Thyroid gland (tissue), 4 donors: Measurements from ENCODE around the gene TNPO3. TPM values are rescaled to one million over a fixed set of nuclear protein-coding genes. Genes with fewer than 3 reads are reported as not detected.

Experiments
- DNase-seq, 2 donors: peaks; one replicate each; pipeline ENCODE4 v3.0.0-alpha.2; 2019
- H3K27ac ChIP-seq, 3 donors: fragments of 200-600 bp; sonication (generic); 1 replicate in 2 of 3; 2 replicates in 1 of 3; pipeline ENCODE4 v1.5.1; 2016 to 2019; ENCODE audit warnings: mild to moderate bottlenecking in 1 of 3, moderate library complexity in 1 of 3
- H3K27me3 ChIP-seq: fragments of 200-600 bp; sonication (generic); one replicate; pipeline ENCODE4 v1.5.1; 2019
- H3K36me3 ChIP-seq, 2 donors: fragments of 200-600 bp; sonication (generic); one replicate each; pipeline ENCODE4 v1.5.1; 2016 to 2019
- H3K4me1 ChIP-seq, 2 donors: fragments of 200-600 bp; sonication (generic); one replicate each; pipeline ENCODE4 v1.5.1; 2017 to 2019
- H3K4me3 ChIP-seq, 3 donors: fragments of 200-600 bp; sonication (generic); replicated peaks in 1 of 3; 1 replicate in 2 of 3; 2 replicates in 1 of 3; pipeline ENCODE4 v1.5.1; 2016; ENCODE audit warnings: mild to moderate bottlenecking in 1 of 3
- H3K9me3 ChIP-seq: fragments of 200-600 bp; sonication (generic); one replicate; pipeline ENCODE4 v1.5.1; 2017
- POLR2A ChIP-seq, 2 donors: fragments of 450-650 bp; IDR thresholded peaks; one replicate each; pipeline ENCODE4 v1.6.1; 2017; ENCODE audit warnings: antibody characterized with exemption in 2 of 2, mild to moderate bottlenecking in 2 of 2, moderate library complexity in 1 of 2
- WGBS, 2 donors: methylation state at CpG; one replicate each; pipeline ENCODE4 v1.1.5; 2017; 5-methylcytosine and 5-hydroxymethylcytosine counted together
- intact Hi-C: fragments of 100-400 bp; cut with DNase I; formaldehyde crosslinking; loops from one replicate; pipeline ENCODE4 v1.15.1; 2023
- total RNA-seq, 4 donors: library from RNA; depleted of rRNA; stranded (reverse); fragments of >200 nt; gene quantifications; one replicate each; pipeline ENCODE4 v1.2.3, GENCODE V29; 2016
- TF ChIP-seq, protein P1 (sequence below), 6 experiments: fragments of 200-600 bp in 3 of 6; fragments of 450-650 bp in 3 of 6; sonication (generic) in 3 of 6; IDR thresholded peaks; one replicate each; pipeline ENCODE4 v1.5.1; 2016 to 2019; ENCODE audit warnings: antibody characterized with exemption in 6 of 6, mild to moderate bottlenecking in 2 of 6, inconsistent platforms in 1 of 6, moderate library complexity in 1 of 6

Gene TNPO3
- total RNA-seq, 4 donors from 2014 or later: 46.1 to 56.2 (median 51.8) TPM

DNA sequence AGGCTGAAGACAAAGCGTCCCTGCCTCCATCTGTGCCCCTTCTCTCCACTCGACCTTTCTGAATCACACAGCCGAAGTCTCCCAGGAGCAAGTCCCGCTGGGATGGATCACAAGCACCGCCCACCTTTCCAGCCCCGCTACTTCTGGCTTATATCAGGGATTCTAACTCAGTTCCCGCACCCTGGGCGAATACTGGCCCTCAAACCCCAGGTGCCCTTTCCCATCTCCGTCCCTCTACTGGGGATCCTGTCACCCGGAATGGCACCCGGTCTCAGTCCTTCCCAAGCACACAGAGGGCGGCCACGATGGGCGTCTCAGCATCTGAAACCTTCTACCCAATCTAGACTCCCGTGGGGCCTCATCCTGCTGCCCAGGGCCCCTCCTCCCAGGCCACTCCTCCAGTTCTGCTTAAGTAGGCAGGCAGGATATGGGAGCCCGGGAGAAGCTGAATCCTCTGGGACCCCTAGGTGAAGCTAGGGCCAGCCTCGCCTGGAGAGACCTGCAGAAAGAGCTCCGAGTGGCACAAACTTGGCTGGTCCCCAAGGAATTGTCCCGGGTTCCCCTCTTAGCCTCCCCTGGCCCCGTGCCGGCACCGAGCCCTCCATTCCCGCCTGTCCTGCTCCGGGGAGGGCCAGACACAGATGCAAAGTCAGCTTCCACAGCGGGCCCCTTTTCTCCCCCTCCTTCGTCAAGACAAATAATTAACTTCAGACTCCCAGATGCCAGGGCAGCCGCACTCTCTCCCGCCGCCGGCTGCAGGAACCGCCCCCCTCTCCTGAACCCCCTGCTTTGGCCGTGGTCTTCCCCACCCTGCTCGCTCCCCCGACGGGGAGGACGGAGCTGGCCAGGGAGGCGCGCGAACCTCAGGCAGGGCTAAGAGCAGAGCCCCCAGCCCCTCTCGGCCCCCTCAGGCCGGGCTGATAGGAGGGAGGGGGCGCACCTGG is 145.0 kb downstream of the TNPO3 start:
- peaks cover 5 to 13% of the 10 kb centered on the region in 2 donors for H3K4me1 ChIP-seq
- intact Hi-C loops: loop anchor here (5.0 kb wide), 1 partner anchor 182 kb away; no protein-coding TSS in a partner anchor
- H3K36me3 ChIP-seq: no peaks in the 10 kb centered on the region
- no peaks in the 10 kb centered on the region for H3K9me3 ChIP-seq
- peaks cover 8% of the 10 kb centered on the region for H3K27me3 ChIP-seq
- TF ChIP-seq, protein P1, sequence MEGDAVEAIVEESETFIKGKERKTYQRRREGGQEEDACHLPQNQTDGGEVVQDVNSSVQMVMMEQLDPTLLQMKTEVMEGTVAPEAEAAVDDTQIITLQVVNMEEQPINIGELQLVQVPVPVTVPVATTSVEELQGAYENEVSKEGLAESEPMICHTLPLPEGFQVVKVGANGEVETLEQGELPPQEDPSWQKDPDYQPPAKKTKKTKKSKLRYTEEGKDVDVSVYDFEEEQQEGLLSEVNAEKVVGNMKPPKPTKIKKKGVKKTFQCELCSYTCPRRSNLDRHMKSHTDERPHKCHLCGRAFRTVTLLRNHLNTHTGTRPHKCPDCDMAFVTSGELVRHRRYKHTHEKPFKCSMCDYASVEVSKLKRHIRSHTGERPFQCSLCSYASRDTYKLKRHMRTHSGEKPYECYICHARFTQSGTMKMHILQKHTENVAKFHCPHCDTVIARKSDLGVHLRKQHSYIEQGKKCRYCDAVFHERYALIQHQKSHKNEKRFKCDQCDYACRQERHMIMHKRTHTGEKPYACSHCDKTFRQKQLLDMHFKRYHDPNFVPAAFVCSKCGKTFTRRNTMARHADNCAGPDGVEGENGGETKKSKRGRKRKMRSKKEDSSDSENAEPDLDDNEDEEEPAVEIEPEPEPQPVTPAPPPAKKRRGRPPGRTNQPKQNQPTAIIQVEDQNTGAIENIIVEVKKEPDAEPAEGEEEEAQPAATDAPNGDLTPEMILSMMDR (IDR thresholded peaks at IDR 0.05): no peak
- TF ChIP-seq POLR2A (IDR thresholded peaks at IDR 0.05): no peak
- DNase-seq: peak; percentile 42 to 65
- H3K27ac ChIP-seq: no peak overlapping the region
- H3K4me3 ChIP-seq: peak overlapping the region in 1 of 3 donors; percentile 17
- 15 to 23% methylated on average over 22 to 36 of the region's 42 CpGs for WGBS, 2 donors

DNA sequence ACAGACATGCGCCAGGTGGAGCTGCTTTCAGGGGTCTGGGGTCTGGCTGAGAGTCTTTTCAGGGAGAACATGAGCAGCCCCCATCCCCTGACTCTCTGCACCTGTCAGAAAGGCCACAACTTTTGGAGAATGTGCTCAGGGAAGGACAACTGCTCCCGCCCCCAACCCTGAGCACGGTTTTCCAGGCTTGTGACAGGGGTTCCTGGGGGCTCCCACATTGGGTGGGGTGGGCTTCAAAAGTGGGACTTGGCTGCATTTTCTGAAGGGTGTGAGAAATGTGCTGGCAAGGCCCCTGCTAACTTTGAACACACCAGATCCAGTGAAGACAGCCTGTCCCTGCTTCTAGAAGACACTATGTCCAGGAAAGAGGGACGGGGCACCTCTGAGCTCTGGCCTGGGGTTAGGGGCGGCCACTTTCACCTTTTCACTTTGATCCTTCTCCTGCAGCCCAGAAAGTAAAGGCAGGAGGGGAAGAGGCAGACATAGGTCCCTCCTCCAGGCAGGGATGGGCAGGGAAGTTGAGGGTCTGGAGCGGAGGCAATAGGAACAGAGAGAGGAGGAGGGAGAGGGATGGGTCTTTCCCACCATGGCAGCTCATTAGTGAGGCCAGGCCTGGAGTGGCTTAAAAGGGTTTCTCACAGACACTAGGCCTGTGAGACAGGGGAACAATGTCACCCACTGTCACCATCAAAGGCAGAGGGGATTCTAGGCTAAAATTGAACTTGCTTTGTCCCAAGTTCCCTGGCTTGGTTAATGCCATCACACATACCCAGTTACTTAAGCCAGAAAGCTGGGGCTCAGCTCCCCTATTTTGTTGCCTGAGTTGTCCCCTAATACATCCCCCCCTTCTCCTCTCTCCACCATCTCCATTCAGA is 145.9 kb downstream of the TNPO3 start:
- Histone ChIP-seq H3K36me3 (no peaks in the 10 kb centered on the region), H3K4me3 (no peak overlapping the region), H3K27ac (no peak overlapping the region), H3K27me3 (peaks cover 8% of the 10 kb centered on the region), H3K9me3 (no peaks in the 10 kb centered on the region), H3K4me1 (peaks cover 5 to 12% of the 10 kb centered on the region in 2 donors)
- WGBS, 2 donors: 93 to 95% methylated on average over 5 of the region's 6 CpGs
- no peak for DNase-seq
- no peak for TF ChIP-seq POLR2A (IDR thresholded peaks at IDR 0.05)
- intact Hi-C loops: loop anchor here (5.0 kb wide), 1 partner anchor 183 kb away; no protein-coding TSS in a partner anchor

DNA sequence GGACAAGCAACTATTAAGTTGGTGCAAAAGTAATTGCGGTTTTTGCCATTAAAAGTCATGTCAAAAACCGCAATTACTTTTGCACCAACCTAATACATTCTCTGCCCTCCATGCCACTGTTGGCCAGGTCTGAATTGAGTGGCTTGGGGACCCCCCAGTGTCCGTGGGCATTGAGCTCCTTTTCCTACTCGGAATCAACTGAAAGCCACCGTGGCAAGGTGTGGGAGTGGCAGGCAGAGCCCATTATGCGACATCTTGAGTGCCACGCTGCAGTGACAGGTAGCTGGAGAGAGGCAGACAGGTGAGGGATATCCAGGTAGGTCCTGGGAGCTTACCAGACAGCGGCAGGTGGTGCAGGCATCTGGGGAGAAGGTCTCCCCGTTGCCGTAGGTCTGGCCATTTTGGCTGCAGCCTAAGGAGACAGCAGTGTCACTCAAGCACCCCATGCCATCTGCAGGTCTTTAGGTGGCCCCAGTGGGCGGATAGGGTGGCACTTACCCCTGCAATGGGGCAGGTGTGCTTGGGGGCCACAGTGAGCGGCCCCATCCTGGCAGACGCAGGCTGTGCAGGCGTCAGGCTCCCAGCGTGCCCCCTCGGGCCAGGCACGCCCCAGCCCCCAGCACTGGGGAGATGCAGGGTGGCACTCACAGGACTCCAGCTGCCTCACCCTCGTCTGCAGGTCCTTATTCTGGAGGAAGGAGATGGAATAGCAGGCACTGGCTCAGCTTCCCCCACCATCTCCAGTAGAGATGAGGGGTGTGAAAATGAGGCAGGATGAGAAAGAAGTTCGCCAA is 147.9 kb downstream of the TNPO3 start:
- H3K27me3 ChIP-seq: peaks cover 8% of the 10 kb centered on the region
- no peak for TF ChIP-seq POLR2A (IDR thresholded peaks at IDR 0.05)
- TF ChIP-seq, protein P1 (IDR thresholded peaks at IDR 0.05): no peak
- intact Hi-C loops: loop anchor here (5.0 kb wide), 1 partner anchor 185 kb away; no protein-coding TSS in a partner anchor
- H3K27ac ChIP-seq: no peak overlapping the region
- DNase-seq: no peak
- 85 to 95% methylated on average over 11 to 18 of the region's 19 CpGs for WGBS, 2 donors
- H3K9me3 ChIP-seq: no peaks in the 10 kb centered on the region
- peaks cover 5 to 12% of the 10 kb centered on the region in 2 donors for H3K4me1 ChIP-seq
- no peaks in the 10 kb centered on the region for H3K36me3 ChIP-seq
- H3K4me3 ChIP-seq: no peak overlapping the region

DNA sequence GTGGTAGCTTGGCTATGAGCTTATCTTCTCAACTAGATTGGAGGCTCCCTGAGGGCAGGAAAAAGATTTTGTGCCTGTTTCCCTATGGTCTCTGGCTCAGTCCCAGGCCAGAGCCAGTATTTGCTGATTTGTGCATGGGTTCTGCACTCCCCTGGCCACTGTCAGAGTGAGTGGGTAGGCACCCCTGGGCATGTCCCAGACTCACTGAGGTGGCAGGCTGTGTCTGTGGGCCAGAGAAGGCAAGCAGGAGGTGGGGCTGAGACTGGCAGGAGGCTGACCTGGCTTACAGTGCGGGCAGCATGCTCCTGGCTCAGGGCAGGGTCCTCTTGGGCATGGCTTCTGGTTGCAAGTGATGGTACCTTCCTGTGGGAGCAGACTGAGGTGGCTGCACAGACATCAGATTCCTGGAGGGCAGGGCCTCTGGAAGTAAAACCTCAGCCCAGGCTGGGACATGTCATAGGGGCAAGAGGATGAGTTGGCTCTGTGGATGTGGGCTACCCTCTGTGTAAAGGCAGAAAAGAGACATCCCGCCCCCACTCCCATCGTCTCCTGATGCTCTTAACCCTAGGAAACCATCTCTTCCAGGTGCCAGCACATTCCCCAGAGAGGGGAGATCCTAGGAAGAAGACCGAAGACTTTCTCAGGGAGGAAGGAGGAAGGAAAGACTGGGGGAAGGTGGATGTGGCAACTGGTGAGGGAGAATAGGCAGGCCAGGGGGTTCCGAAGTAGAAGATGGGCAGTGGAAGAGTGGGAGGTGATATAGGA is 148.7 kb downstream of the TNPO3 start:
- Histone ChIP-seq H3K9me3 (no peaks in the 10 kb centered on the region), H3K27ac (no peak overlapping the region), H3K4me1 (peaks cover 5 to 12% of the 10 kb centered on the region in 2 donors), H3K4me3 (no peak overlapping the region), H3K27me3 (peaks cover 8% of the 10 kb centered on the region), H3K36me3 (no peaks in the 10 kb centered on the region)
- DNase-seq: no peak
- intact Hi-C loops: loop anchor here (5.0 kb wide), 1 partner anchor 186 kb away; no protein-coding TSS in a partner anchor
- TF ChIP-seq POLR2A (IDR thresholded peaks at IDR 0.05): no peak
- TF ChIP-seq, protein P1 (IDR thresholded peaks at IDR 0.05): no peak
- 87 to 89% methylated on average over 4 to 5 of the region's 5 CpGs for WGBS, 2 donors
